GM19395 (cell line): ENCODE measurements around the gene SPTBN1.
"Not testable (repeated sequence)": the region's sequence is repeated elsewhere in the genome, so short reads cannot be mapped to it uniquely, and the experiment has no call there.

Experiments used
- ATAC-seq: cut with Tn5 transposase; IDR thresholded peaks from one replicate; pipeline ENCODE4 v1.9.1; 2021; ENCODE audit warnings: mild to moderate bottlenecking, moderate library complexity; ENCODE audit not compliant: unreplicated experiment

The SPTBN1 gene

GRCh38 chr2:54468673-54469072 lies 12.5 kb downstream of the SPTBN1 start:
- ATAC-seq = no peak

GRCh38 chr2:54469484-54470053 lies 13.4 kb downstream of the SPTBN1 start:
- no peak for ATAC-seq

GRCh38 chr2:54470266-54470938 lies 14.3 kb downstream of the SPTBN1 start:
- ATAC-seq = peak; percentile 7

- ATAC-seq = peak; percentile 78
Measured at GRCh38 chr2:54471221-54471711, 15.1 kb downstream of the SPTBN1 start.

- ATAC-seq = no peak
Measured at GRCh38 chr2:54473851-54474250, 17.7 kb downstream of the SPTBN1 start.

- no peak for ATAC-seq
Measured at GRCh38 chr2:54475285-54475684, 19.2 kb downstream of the SPTBN1 start.

- no peak for ATAC-seq
Measured at GRCh38 chr2:54475919-54476318, 19.8 kb downstream of the SPTBN1 start.

- ATAC-seq = no peak
Measured at GRCh38 chr2:54476852-54477251, 20.7 kb downstream of the SPTBN1 start.

- ATAC-seq = no peak
Measured at GRCh38 chr2:54477896-54478295, 21.8 kb downstream of the SPTBN1 start.

GRCh38 chr2:54478899-54479298 lies 22.8 kb downstream of the SPTBN1 start:
- no peak for ATAC-seq

GRCh38 chr2:54479424-54479823 lies 23.3 kb downstream of the SPTBN1 start:
- no peak for ATAC-seq

GRCh38 chr2:54480025-54480424 lies 23.9 kb downstream of the SPTBN1 start:
- no peak for ATAC-seq

- ATAC-seq = no peak
Measured at GRCh38 chr2:54481686-54482085, 25.6 kb downstream of the SPTBN1 start.

- ATAC-seq = no peak
Measured at GRCh38 chr2:54482715-54483114, 26.6 kb downstream of the SPTBN1 start.

- no peak for ATAC-seq
Measured at GRCh38 chr2:54483426-54483825, 27.3 kb downstream of the SPTBN1 start.

GRCh38 chr2:54485756-54486155 lies 29.6 kb downstream of the SPTBN1 start:
- ATAC-seq = not testable (repeated sequence)

- ATAC-seq = no peak
Measured at GRCh38 chr2:54486766-54487165, 30.6 kb downstream of the SPTBN1 start.

- no peak for ATAC-seq
Measured at GRCh38 chr2:54490863-54491262, 34.7 kb downstream of the SPTBN1 start.

- ATAC-seq = no peak
Measured at GRCh38 chr2:54492335-54492734, 36.2 kb downstream of the SPTBN1 start.

GRCh38 chr2:54494087-54494486 lies 38.0 kb downstream of the SPTBN1 start:
- no peak for ATAC-seq

GRCh38 chr2:54496920-54497319 lies 40.8 kb downstream of the SPTBN1 start:
- no peak for ATAC-seq

GRCh38 chr2:54497763-54498680 lies 41.9 kb downstream of the SPTBN1 start:
- no peak for ATAC-seq
